GM21447 (cell line): ENCODE data around the gene PLS3.
"Not testable (repeated sequence)": the region's sequence is repeated elsewhere in the genome, so short reads cannot be mapped to it uniquely, and the experiment has no call there.

Experiments used
- ATAC-seq: cut with Tn5 transposase; IDR thresholded peaks from one replicate; pipeline ENCODE4 v1.9.1; 2021; ENCODE audit not compliant: unreplicated experiment

The PLS3 gene, protein sequence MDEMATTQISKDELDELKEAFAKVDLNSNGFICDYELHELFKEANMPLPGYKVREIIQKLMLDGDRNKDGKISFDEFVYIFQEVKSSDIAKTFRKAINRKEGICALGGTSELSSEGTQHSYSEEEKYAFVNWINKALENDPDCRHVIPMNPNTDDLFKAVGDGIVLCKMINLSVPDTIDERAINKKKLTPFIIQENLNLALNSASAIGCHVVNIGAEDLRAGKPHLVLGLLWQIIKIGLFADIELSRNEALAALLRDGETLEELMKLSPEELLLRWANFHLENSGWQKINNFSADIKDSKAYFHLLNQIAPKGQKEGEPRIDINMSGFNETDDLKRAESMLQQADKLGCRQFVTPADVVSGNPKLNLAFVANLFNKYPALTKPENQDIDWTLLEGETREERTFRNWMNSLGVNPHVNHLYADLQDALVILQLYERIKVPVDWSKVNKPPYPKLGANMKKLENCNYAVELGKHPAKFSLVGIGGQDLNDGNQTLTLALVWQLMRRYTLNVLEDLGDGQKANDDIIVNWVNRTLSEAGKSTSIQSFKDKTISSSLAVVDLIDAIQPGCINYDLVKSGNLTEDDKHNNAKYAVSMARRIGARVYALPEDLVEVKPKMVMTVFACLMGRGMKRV

DNA sequence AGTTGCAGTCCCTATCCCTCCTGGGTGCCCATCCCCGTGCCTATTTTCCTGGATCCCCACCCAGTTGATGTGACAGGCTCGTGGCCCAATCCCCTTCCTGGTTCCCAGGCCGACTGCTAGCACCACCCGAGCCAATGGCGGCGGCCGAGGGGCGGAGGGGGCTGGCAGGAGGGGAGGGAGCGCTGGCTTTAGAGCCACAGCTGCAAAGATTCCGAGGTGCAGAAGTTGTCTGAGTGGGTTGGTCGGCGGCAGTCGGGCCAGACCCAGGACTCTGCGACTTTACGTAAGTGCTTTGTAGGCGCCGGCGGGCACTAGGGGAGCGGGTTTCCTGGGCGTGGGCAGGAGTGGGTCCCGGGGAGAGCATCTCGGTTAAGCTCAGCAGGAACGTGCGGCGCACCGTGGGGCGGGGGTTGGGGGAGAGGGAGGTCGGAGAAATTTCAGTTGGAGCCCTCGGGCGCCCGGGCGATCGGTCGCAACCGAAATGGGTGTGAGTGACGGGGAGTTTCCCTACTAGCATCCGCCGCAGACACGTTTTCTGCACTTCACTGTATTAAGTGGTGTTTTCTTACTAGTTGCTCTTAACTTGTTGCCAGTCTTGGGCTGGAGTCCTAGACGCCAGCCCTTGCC is at the start of gene PLS3:
PLS3 (plus strand) TSS at position 197 of the 627 bp plus-strand sequence. CDS start 49,077 bp downstream, outside the sequence.
- peak; percentile 65 for ATAC-seq

- no peak for ATAC-seq
Observed at GRCh38 chrX:115518113-115518512, 42.9 kb upstream of the PLS3 start.

DNA sequence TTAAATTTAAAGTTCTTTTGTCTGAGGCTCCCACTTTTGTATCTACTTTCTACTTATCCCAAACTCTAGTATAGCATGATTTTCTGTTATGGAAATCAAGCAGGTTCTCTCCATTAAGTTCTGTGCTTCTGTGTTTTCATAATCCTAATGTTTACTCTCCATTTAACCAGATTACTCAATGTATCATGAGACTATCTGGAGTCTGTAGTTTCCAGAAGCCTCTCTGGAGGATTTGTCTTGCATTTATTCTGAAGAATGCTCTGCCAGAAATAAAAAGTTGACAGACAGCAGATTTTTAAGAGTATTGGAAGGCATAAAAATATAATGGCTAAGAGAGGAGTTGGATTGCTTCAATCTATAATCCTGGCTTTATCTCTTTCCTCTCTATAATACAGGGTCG is 39.2 kb upstream of the PLS3 start:
- no peak for ATAC-seq

- ATAC-seq, result no peak
Observed at GRCh38 chrX:115522952-115523351, 38.0 kb upstream of the PLS3 start.

GRCh38 chrX:115525486-115525885 is 35.5 kb upstream of the PLS3 start:
- ATAC-seq, result no peak

GRCh38 chrX:115531818-115532403 is 29.1 kb upstream of the PLS3 start:
- no peak for ATAC-seq

DNA sequence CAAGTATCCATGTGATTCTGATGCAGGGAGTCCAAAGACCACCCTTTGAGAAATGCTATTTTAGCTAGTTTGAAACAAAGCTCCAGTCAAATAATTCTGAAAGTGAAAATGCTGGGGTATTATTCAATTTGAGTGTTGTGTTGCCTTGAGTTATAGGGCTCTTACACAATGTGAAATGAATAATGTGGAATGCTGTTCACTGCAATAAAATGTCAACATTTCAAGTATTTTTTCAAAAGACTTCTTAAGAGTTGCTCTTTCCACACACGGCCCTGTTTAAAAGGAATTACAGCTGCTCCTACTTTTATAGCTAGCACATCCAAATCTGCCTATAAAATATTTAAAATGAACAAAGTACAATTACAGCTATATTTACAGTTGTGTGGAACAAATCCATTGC is 27.5 kb upstream of the PLS3 start:
- ATAC-seq, result no peak

GRCh38 chrX:115534383-115534782 is 26.6 kb upstream of the PLS3 start:
- ATAC-seq, result no peak

GRCh38 chrX:115535421-115535820 is 25.6 kb upstream of the PLS3 start:
- ATAC-seq, result no peak

DNA sequence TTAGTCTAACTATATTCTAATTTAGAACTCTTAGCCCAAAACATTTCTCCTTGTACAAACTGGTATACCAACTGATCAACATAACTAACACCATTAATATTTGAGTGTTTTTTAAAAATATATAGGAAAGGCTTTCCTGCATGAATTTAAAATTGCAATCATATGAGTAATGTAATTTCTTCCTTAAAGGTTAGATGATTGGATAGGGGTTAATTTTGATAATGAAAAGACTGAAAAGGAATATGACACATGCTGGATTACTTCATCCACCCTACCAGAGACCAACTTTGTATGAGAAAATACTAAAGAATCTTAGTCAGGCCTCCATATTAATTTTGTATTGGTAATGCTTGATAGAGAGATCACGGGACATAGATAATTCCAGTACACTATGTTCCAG is 25.1 kb upstream of the PLS3 start:
- no peak for ATAC-seq

DNA sequence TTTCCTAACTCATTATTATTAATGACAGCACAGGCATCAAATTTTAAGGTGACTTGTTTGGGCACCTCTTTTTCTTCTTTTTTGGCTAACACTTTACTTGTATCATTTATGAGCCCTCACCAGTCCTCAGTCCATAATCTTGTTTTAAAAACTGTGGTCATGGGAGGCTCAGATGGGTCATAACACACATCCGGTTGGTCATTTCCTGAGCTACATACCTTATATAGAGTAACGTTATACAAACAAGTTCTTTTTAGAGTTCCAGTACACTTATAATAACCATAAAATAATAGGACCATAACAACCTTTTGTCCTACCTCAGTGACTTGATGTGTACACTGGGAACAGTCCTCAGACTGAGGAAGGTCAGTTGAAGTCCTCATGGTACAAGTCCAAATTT is 21.1 kb upstream of the PLS3 start:
- no peak for ATAC-seq

GRCh38 chrX:115541045-115541444 is 19.9 kb upstream of the PLS3 start:
- not testable (repeated sequence) for ATAC-seq

- no peak for ATAC-seq
Observed at GRCh38 chrX:115547448-115547847, 13.5 kb upstream of the PLS3 start.

DNA sequence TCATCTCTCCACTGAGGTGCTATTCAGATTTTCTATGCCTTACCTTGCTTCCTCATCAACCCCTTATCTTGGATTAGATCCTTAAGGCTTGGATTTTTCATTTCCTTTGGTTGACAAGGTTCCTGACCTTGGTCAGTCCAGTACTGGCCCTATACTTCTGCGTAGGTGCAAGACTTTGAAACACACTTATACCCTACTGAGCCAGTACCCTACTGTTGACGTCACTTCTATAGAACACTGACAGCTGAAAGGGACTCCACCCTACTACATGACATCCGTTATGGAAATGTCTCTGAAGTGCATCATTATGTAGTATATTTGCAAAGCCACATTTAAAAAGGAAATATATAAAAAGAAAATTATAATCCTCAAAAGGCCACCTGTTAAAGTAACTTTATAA is 12.0 kb upstream of the PLS3 start:
- no peak for ATAC-seq

DNA sequence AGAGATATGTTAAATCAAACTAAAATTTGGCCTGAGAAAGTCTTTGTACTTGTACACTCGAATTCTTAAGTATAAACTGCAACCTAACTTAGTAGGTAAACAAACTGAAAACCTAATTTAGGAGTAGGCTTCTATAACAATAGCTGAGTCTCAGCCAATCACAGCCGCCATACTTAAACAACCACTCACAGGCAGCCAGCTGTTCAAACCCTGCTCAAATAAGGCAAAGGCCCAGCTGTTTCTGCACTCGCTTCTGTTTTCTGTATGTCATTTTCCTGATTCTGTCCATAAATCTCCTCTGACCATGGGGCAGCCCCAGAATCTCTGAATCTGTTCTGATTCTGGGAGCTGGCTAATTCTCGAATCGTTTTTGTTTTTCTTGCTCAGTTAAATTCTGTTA is 7.8 kb upstream of the PLS3 start:
- ATAC-seq, result no peak

DNA sequence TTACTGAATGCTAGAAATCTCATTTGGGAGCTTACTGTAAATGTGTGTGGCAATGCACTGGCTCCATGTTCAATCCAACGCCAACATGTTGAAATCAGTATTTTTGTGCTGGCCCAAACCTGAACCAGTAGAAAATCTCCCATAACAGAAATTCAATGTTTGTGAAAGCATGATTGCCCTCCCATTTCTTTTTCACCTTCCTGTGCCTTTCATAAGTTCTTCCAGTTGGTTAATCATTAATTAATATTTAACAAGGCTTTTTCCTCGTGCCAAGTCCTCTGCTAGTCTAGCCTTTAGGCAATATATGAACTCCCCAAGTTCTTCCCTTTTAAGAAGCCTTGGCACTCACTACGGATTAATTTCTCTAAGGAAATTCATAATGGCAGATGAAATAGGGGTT is 1.3 kb upstream of the PLS3 start:
- ATAC-seq, result no peak

DNA sequence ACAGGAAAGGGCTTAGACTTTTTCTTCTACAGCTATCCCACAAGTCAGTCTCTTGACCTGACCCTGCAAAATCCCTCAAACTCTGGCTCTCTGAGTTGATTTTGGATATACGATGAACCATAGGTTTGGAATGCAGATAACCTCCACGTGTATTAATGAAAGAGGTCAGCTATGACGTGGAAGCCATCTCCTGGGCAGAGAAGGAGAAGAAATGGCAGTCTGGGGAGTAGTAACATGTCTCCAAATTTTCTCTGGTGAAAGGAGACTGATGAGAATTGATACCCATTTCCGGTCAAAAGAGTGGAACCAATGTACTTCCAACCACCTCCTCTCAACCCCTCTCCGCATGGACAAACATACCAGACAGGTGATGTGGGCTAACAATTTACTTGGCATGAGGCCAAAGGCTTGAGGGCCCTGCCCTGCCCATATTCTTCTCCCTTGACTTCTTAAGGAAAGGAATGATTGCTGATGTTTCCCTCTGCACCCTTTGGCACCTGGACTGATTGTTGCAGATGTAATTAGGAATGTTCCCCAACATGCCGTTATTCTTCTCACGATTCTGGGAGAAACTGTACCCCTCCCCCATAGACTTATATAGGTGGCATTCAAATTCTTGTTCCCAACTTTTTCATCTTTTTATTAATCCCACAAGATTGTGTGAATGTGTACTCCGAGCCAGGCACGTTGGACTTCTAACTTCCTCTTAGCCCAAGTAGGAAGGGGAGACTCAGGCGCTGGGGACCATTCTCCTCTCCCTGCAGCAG is 580 bp upstream of the PLS3 start:
- ATAC-seq, result no peak

DNA sequence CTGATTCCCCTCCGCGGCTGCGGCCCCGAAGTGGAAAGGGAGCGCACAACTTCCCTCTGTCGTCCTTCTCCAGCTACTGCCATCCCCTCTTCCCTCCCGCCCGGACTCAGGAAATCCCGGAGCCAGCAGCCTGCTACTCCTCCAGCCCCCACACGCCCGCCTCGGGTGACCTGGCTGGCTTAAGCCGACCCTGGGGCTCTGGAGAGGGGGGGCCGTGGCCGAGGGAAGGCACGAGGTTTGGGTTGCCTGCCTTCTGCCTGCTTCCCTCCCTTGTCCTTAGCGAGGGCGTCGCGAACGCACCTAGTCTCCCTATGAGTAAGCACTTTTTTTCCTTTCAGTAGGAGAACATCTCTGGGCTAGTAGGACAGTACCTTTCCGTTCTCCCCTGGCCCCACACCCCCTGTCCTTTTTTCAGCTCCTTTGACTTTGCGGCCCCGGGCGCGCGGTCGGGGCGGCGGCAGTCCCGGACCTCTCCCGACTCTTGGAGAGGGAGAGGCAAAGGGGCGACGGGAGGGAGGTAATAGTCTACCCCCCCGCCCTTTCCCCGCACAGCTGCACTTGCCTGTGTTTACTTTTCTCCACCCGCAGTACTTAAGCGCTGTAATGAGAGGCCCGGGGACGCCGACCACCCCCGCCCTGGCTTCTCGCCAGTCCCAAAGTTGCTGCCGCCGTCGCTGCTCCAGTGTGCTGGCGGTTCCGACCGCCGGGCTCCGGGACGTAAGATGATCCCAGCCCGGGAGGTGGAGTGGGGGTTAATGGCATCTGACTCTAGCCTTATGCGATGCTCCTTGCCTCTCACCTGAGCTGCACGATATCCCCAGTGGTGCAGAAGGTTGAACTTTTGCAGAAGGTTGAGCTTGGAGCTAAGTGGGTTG is 868 bp downstream of the PLS3 start:
- peak; percentile 32 for ATAC-seq

GRCh38 chrX:115562480-115562847 is 1.5 kb downstream of the PLS3 start:
- no peak for ATAC-seq

DNA sequence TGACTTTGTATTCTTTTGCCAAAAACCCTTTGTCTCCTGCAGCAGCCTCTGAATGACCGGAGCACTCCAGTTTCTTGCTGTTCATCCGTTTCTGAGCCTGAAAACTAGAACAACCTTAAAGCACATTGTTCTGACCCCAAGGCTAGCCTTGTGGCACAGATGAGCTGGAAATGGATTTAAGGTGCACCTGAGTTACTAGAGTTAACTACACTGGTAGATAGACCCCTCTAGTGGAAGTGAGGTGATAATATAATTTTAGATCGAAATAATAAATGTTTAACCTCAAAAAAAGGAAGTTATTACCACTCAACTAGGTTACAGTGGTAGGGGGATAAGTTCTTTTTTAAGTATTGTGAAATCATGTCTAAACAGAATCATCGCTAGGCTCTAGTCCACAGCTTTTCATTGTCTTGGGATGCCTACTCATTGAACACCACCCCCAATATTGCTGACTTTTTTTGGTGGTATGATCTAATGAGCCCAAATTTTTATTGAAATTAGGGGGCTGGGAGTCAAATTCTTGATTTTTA is 2.7 kb downstream of the PLS3 start:
- no peak for ATAC-seq
